Calu3 (cell line): Measurements from ENCODE around the gene YWHAE. TPM values are rescaled to one million over a fixed set of nuclear protein-coding genes. Genes with fewer than 3 reads are reported as not detected.
A peak's percentile ranks its signal among the peaks of the same experiment; 100 is the strongest.
"Not testable (repeated sequence)": the region's sequence is repeated elsewhere in the genome, so short reads cannot be mapped to it uniquely, and the experiment has no call there.

Source experiments
- BruUV-seq: library from RNA; stranded (reverse); fragments of 400-500 nt; replicated peaks from 2 replicates; lab custom pipeline; 2021; lab: Mats Ljungman, UMichigan
- CTCF ChIA-PET: fragments of 300-600 bp; sonication (Branson Sonifier 250); formaldehyde crosslinking; loops from one replicate; lab custom pipeline; 2022; ENCODE audit warnings: antibody characterized with exemption; lab: Charles Lee
- DNase-seq: peaks from one replicate; pipeline ENCODE4 v3.0.0; 2022
- H3K27ac Mint-ChIP-seq: one replicate; pipeline ENCODE4 v1.8.0; 2022; ENCODE audit warnings: mixed read lengths; ENCODE audit not compliant: unreplicated experiment
- H3K27me3 Mint-ChIP-seq: one replicate; pipeline ENCODE4 v1.8.0; 2022; ENCODE audit warnings: mixed read lengths; ENCODE audit not compliant: unreplicated experiment
- H3K36me3 Mint-ChIP-seq: one replicate; pipeline ENCODE4 v1.8.0; 2022; ENCODE audit warnings: mild to moderate bottlenecking, moderate library complexity, mixed read lengths; ENCODE audit not compliant: insufficient read depth, unreplicated experiment
- H3K4me1 Mint-ChIP-seq: one replicate; pipeline ENCODE4 v1.8.0; 2022; ENCODE audit warnings: mild to moderate bottlenecking, low read depth, mixed read lengths; ENCODE audit not compliant: unreplicated experiment
- H3K4me3 Mint-ChIP-seq: one replicate; pipeline ENCODE4 v1.8.0; 2022; ENCODE audit warnings: mild to moderate bottlenecking, low read depth, moderate library complexity, mixed read lengths; ENCODE audit not compliant: unreplicated experiment
- H3K9me3 Mint-ChIP-seq: one replicate; pipeline ENCODE4 v1.8.0; 2022; ENCODE audit warnings: low read depth, mixed read lengths; ENCODE audit not compliant: unreplicated experiment
- CTCF ChIP-seq: fragments of 200-600 bp; IDR thresholded peaks from one replicate; pipeline ENCODE4 v1.8.0; 2022; ENCODE audit warnings: antibody characterized with exemption; ENCODE audit not compliant: unreplicated experiment
- intact Hi-C: fragments of 100-400 bp; cut with micrococcal nuclease; formaldehyde crosslinking; loops from one replicate; pipeline ENCODE4 v1.10.0; 2022; ENCODE audit not compliant: unreplicated experiment
- total RNA-seq: library from RNA; stranded (reverse); gene quantifications from 2 replicates; pipeline ENCODE4 v1.2.3, GENCODE V29; 2022

YWHAE gene
- total RNA-seq, 1 experiment from 2014 or later: 504 TPM

DNA sequence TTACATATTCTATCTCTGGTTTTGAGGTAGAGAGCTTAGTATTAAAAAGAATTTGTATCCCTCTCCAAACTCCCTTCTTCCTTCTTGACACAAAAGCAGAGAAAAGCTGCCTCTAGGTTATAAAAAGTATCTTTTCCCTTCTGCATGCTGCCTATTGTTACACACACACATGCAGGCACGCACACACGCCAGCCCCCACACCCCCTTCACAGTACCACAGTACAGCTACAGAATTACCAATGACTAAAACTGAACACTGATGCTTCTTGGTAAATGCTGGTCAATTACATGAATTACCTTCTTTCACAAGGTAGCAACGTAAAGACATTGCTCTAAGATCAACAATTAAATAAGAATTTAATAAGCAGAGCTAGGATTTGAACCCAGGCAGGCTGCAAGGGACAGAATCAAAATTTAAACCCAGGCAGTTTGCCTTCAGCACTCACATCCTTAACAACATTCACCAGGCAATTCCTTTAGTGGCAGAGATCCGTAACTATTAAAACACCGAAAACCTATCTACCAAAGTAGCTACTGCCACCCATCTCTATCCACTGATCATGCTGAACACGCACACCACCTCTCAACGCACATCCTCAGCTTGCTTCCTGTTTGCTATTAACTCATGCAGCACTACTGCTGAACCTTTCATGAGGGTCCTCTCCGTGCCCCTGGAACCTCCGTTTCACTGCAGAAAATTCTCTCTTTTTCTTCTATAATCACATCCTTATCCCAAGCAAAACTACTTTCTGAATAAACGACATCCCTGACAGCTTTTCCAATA, 37.8 kb downstream of the YWHAE start:
- intact Hi-C loops: loop anchor here (10.0 kb wide), 1 partner anchor 93 kb away; the partner anchor contains the start of gene CRK
- Mint-ChIP-seq H3K27ac (peak overlapping the region; percentile 53), H3K9me3 (no peaks in the 10 kb centered on the region), H3K36me3 (peaks cover 60% of the 10 kb centered on the region), H3K4me1 (peaks cover 24% of the 10 kb centered on the region), H3K4me3 (peak overlapping the region; percentile 18), H3K27me3 (no peaks in the 10 kb centered on the region)
- no peak for TF ChIP-seq CTCF
- CTCF ChIA-PET: interaction anchor here (0.6 kb wide), 1 partner anchor 38 kb away, joined by 4 read pairs; the partner anchor contains the start of gene YWHAE
- DNase-seq: no peak
- BruUV-seq: no TSS peak

DNA sequence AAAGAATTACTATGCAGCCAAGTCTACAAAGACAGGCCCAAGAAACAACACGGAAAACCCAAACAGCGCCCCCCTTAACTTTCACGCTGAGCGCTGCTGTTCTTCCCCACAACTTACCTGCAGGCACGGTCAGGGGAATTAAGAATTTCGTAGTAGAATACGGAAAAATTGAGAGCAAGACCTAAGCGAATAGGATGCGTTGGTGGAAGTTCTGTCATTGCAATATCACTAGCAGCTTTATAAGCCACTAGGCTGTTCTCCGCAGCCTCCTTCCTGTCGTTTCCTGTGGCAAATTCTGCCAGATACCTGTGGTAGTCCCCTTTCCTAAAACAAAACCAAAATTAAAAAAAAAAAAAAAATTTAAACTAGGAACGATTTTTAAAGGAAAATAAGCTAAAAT, 39.0 kb downstream of the YWHAE start:
- BruUV-seq: no TSS peak
- CTCF ChIA-PET: interaction anchor here (0.6 kb wide), 1 partner anchor 155 kb away, joined by 5 read pairs; the partner anchor contains the start of gene INPP5K
- intact Hi-C loops: loop anchor here (10.0 kb wide), 1 partner anchor 94 kb away; the partner anchor contains the start of gene CRK
- H3K9me3 Mint-ChIP-seq: no peaks in the 10 kb centered on the region
- DNase-seq: no peak
- peaks cover 63% of the 10 kb centered on the region for H3K36me3 Mint-ChIP-seq
- H3K4me3 Mint-ChIP-seq: no peak overlapping the region
- peaks cover 21% of the 10 kb centered on the region for H3K4me1 Mint-ChIP-seq
- no peak for TF ChIP-seq CTCF
- H3K27me3 Mint-ChIP-seq: no peaks in the 10 kb centered on the region
- no peak overlapping the region for H3K27ac Mint-ChIP-seq

DNA sequence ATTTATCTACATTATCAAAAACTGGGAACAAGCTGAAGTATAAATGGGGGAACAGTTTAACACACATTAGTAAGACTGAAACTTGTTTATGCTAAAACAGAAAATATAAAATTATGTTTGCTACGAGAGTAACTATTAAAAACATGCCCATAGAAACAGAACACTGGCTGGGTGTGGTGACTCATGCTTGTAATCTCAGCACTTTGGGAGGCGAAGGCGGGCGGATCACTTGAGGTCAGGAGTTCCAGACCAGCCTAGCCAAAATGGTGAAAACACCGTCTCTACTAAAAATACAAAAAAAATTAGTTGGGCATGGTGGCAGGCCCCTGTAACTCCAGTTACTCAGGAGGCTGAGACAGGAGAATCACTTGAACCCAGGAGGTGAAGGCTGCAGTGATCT, 39.7 kb downstream of the YWHAE start:
- CTCF ChIA-PET, BruUV-seq, H3K27me3 Mint-ChIP-seq, H3K27ac Mint-ChIP-seq, H3K9me3 Mint-ChIP-seq, H3K4me3 Mint-ChIP-seq, DNase-seq: not testable (repeated sequence)
- Mint-ChIP-seq H3K4me1 (peaks cover 21% of the 10 kb centered on the region), H3K36me3 (peaks cover 70% of the 10 kb centered on the region)
- intact Hi-C loops: loop anchor here (10.0 kb wide), 1 partner anchor 94 kb away; the partner anchor contains the start of gene CRK

DNA sequence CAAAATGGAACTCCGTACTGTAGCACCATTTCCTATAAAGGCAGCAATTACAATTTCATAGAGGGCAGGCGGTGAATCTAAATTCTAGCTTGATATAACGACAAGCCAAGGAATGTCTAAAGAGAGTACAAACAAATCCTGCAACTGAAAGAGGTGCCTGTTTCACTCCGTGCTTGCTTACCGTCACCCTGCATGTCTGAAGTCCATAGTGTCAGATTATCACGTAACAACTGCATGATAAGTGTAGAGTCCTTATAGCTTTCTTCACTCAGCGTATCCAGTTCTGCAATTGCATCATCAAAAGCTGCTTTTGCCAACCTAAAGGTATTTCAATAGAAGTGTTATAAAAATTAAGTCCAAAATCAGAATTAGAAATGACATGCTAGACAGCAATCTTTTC, 46.0 kb downstream of the YWHAE start:
- CTCF ChIA-PET: interaction anchor here (0.6 kb wide), 1 partner anchor 17 kb away, joined by 3 read pairs; no protein-coding TSS in a partner anchor
- Mint-ChIP-seq H3K36me3 (peaks cover 71% of the 10 kb centered on the region), H3K27me3 (no peaks in the 10 kb centered on the region), H3K9me3 (no peaks in the 10 kb centered on the region), H3K27ac (no peak overlapping the region), H3K4me1 (no peaks in the 10 kb centered on the region), H3K4me3 (no peak overlapping the region)
- BruUV-seq: no TSS peak
- intact Hi-C loops: no loop called here
- TF ChIP-seq CTCF: no peak
- no peak for DNase-seq

DNA sequence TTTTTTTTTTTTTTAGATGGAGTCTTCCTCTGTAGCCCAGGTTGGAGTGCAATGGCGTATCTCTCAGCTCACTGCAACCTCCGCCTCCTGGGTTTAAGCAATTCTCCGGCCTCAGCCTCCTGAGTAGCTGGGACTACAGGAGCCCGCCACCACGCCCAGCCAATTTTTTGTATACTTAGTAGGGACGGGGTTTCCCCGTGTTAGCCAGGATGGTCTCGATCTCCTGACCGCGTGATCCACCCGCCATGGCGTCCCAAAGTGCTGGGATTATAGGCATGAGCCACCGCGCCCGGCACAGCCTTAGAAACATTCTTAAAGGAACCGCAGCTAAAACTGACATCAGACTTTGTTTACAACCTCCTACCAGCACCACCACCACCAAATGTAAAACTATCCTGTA, 47.5 kb downstream of the YWHAE start:
- CTCF ChIA-PET, intact Hi-C loops, BruUV-seq, H3K27ac Mint-ChIP-seq, H3K27me3 Mint-ChIP-seq, H3K9me3 Mint-ChIP-seq, H3K4me1 Mint-ChIP-seq, DNase-seq, H3K4me3 Mint-ChIP-seq: not testable (repeated sequence)
- peaks cover 67% of the 10 kb centered on the region for H3K36me3 Mint-ChIP-seq
